ENCODE measurements around the gene DAPK1. TPM values are rescaled to one million over a fixed set of nuclear protein-coding genes. Genes with fewer than 3 reads are reported as not detected.
"Not testable (repeated sequence)": the region's sequence is repeated elsewhere in the genome, so short reads cannot be mapped to it uniquely, and the experiment has no call there.

The DAPK1 gene
- total RNA-seq, 1 experiment from 2014 or later: not detected

DNA sequence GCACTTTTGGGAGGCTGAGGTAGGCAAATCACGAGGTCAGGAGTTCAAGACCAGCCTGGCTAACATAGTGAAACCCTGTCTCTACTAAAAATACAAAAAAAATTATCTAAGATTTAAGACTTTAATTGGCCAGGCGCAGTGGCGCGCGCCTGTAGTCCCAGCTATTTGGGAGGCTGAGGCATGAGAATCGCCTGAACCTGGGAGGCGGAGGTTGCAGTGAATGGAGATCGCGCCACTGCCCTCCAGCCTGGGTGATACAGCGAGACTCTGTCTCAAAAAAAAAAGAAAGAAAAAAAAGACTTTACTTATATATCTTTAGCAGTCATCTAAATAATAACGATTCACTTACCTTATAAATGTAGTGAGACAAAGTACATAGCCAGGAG is 3.6 kb downstream of the DAPK1 start:
- H3K4me2 ChIP-seq (ENCODE audit: low read depth, low read length, poor library complexity, severe bottlenecking); H3K27ac ChIP-seq (ENCODE audit: low read length); H3K79me2 ChIP-seq (ENCODE audit: low read length): not testable (repeated sequence)

DNA sequence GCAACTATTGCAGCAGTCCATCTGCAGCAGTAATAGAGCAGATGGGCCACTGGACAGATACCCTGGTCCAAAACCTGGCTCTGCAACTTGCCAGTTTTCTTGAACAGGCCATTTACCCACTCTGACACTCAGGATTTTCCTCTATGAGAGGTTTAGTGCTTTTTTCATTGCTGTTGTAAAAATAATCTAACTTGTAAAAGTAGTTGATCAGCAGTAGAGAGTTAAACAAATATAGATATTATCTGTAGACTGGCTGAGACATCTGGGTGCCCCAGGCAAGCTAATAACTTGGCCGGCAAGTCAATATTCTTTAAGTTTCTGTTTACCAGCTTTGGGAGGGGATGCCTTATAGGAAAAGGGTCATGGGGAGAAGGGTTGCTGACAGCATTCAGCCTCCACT is 4.1 kb downstream of the DAPK1 start:
- Histone ChIP-seq H3K9ac (ENCODE audit: low read length) (no peak overlapping the region), H3K27me3 (ENCODE audit: low read length) (no peaks in the 10 kb centered on the region), H4K20me1 (ENCODE audit: insufficient read depth, low read depth, low read length) (no peaks in the 10 kb centered on the region), H3K4me2 (ENCODE audit: low read depth, low read length, poor library complexity, severe bottlenecking) (no peak overlapping the region), H3K79me2 (ENCODE audit: low read length) (no peaks in the 10 kb centered on the region), H3K9me2 (replicated peaks; ENCODE audit: insufficient read depth, low read length) (no peaks in the 10 kb centered on the region), H3K36me3 (ENCODE audit: insufficient read depth, low read length) (no peaks in the 10 kb centered on the region), H3K4me1 (ENCODE audit: low read length) (no peaks in the 10 kb centered on the region), H3K9me3 (ENCODE audit: low read length) (no peaks in the 10 kb centered on the region), H3K4me3 (ENCODE audit: low read length) (no peak overlapping the region), H3K27ac (ENCODE audit: low read length) (no peak overlapping the region), H2AFZ (ENCODE audit: low read length) (no peak overlapping the region)
- DNase-seq: no peak

More for the DNA sequence above, 3.6 kb downstream of the DAPK1 start:
- H3K36me3 ChIP-seq (ENCODE audit: insufficient read depth, low read length); H3K9ac ChIP-seq (ENCODE audit: low read length); H2AFZ ChIP-seq (ENCODE audit: low read length); H3K27me3 ChIP-seq (ENCODE audit: low read length); H3K9me2 ChIP-seq (replicated peaks; ENCODE audit: insufficient read depth, low read length); DNase-seq; H3K9me3 ChIP-seq (ENCODE audit: low read length); H3K4me3 ChIP-seq (ENCODE audit: low read length); H3K4me1 ChIP-seq (ENCODE audit: low read length); H4K20me1 ChIP-seq (ENCODE audit: insufficient read depth, low read depth, low read length): not testable (repeated sequence)

DNA sequence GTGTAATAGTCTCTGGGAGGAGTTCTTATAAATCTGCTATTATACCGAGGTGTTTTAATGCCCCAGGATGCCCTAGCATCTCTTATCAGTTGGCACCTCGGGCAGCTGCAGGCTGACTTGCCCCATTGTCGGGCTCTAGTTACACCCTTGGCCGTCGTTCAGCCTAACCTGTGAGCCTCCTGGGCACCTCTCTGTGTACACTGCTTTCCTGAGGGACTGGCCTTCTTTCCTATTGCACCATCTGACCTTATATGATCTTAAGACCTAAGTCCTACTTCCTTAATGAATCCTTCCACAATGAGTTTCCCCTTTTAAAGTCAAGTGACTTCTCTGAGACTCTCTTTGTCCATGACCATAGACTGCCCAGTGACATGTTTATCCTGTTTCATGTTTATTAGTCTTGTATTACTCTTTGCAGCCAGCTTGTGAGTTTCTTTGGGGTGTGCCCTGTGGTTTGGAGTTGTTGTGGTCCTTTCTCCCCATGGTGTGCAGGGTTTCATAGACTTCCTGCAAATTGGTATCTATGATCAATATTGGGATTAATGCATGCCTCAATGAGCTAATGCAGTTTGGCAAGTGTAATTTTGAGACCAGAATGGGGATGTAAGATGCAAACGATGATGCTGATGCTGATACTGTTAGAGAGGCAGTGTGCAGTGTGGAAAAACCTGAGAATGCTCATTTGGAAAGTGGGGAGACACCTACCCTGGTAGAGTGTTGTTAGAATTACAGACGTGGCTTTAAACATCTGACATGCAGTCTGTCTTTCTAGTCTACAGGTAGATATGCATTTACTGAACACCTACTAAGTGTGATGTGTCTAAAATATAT is 4.9 kb downstream of the DAPK1 start:
- no peaks in the 10 kb centered on the region for H3K36me3 ChIP-seq (ENCODE audit: insufficient read depth, low read length)
- no peak overlapping the region for H3K4me2 ChIP-seq (ENCODE audit: low read depth, low read length, poor library complexity, severe bottlenecking)
- H3K27ac ChIP-seq (ENCODE audit: low read length): no peak overlapping the region
- no peak overlapping the region for H3K4me3 ChIP-seq (ENCODE audit: low read length)
- H3K4me1 ChIP-seq (ENCODE audit: low read length): no peaks in the 10 kb centered on the region
- no peak overlapping the region for H3K9ac ChIP-seq (ENCODE audit: low read length)
- H3K9me2 ChIP-seq (replicated peaks; ENCODE audit: insufficient read depth, low read length): no peaks in the 10 kb centered on the region
- H4K20me1 ChIP-seq (ENCODE audit: insufficient read depth, low read depth, low read length): no peaks in the 10 kb centered on the region
- no peaks in the 10 kb centered on the region for H3K79me2 ChIP-seq (ENCODE audit: low read length)
- no peaks in the 10 kb centered on the region for H3K9me3 ChIP-seq (ENCODE audit: low read length)
- no peak overlapping the region for H2AFZ ChIP-seq (ENCODE audit: low read length)
- H3K27me3 ChIP-seq (ENCODE audit: low read length): no peaks in the 10 kb centered on the region
- DNase-seq: no peak

GRCh38 chr9:87503430-87503829 is 5.8 kb downstream of the DAPK1 start:
- Histone ChIP-seq H3K27me3 (ENCODE audit: low read length) (no peaks in the 10 kb centered on the region), H3K36me3 (ENCODE audit: insufficient read depth, low read length) (no peaks in the 10 kb centered on the region), H2AFZ (ENCODE audit: low read length) (no peak overlapping the region), H3K4me2 (ENCODE audit: low read depth, low read length, poor library complexity, severe bottlenecking) (no peak overlapping the region), H3K9me3 (ENCODE audit: low read length) (no peaks in the 10 kb centered on the region), H3K4me3 (ENCODE audit: low read length) (no peak overlapping the region), H3K9ac (ENCODE audit: low read length) (no peak overlapping the region), H3K4me1 (ENCODE audit: low read length) (no peaks in the 10 kb centered on the region), H3K27ac (ENCODE audit: low read length) (no peak overlapping the region), H3K79me2 (ENCODE audit: low read length) (no peaks in the 10 kb centered on the region), H3K9me2 (replicated peaks; ENCODE audit: insufficient read depth, low read length) (no peaks in the 10 kb centered on the region), H4K20me1 (ENCODE audit: insufficient read depth, low read depth, low read length) (no peaks in the 10 kb centered on the region)
- DNase-seq: no peak

DNA sequence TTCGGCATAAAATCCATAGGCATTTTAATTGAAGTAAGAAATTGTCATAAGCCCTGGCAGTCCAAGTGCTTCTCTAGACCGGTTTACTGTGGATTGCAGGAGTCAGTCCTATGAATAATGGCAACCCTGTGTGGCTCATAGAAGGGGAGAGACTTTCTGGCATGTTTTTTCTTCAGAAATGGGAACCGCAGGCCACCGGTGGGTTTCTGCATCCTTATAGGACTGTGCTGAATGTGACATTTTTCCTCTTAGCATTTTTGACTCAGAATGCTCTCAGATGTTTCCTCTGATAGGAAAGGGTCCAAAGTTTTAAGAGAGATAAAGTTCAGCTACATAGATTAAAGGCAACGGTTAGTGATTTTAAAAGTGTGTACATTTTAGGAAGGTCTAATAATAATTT is 6.3 kb downstream of the DAPK1 start:
- no peak overlapping the region for H3K4me3 ChIP-seq (ENCODE audit: low read length)
- no peaks in the 10 kb centered on the region for H4K20me1 ChIP-seq (ENCODE audit: insufficient read depth, low read depth, low read length)
- H3K9me2 ChIP-seq (replicated peaks; ENCODE audit: insufficient read depth, low read length): no peaks in the 10 kb centered on the region
- H3K27ac ChIP-seq (ENCODE audit: low read length): no peak overlapping the region
- H3K4me2 ChIP-seq (ENCODE audit: low read depth, low read length, poor library complexity, severe bottlenecking): no peak overlapping the region
- no peaks in the 10 kb centered on the region for H3K36me3 ChIP-seq (ENCODE audit: insufficient read depth, low read length)
- H2AFZ ChIP-seq (ENCODE audit: low read length): no peak overlapping the region
- no peak overlapping the region for H3K9ac ChIP-seq (ENCODE audit: low read length)
- no peaks in the 10 kb centered on the region for H3K79me2 ChIP-seq (ENCODE audit: low read length)
- no peaks in the 10 kb centered on the region for H3K4me1 ChIP-seq (ENCODE audit: low read length)
- no peaks in the 10 kb centered on the region for H3K27me3 ChIP-seq (ENCODE audit: low read length)
- no peak for DNase-seq
- H3K9me3 ChIP-seq (ENCODE audit: low read length): no peaks in the 10 kb centered on the region

- Histone ChIP-seq H3K9me2 (replicated peaks; ENCODE audit: insufficient read depth, low read length) (no peaks in the 10 kb centered on the region), H2AFZ (ENCODE audit: low read length) (no peak overlapping the region), H3K27ac (ENCODE audit: low read length) (no peak overlapping the region), H3K4me2 (ENCODE audit: low read depth, low read length, poor library complexity, severe bottlenecking) (no peak overlapping the region), H3K9me3 (ENCODE audit: low read length) (no peaks in the 10 kb centered on the region), H4K20me1 (ENCODE audit: insufficient read depth, low read depth, low read length) (no peaks in the 10 kb centered on the region), H3K9ac (ENCODE audit: low read length) (no peak overlapping the region), H3K4me3 (ENCODE audit: low read length) (no peak overlapping the region), H3K27me3 (ENCODE audit: low read length) (no peaks in the 10 kb centered on the region), H3K79me2 (ENCODE audit: low read length) (no peaks in the 10 kb centered on the region), H3K36me3 (ENCODE audit: insufficient read depth, low read length) (no peaks in the 10 kb centered on the region), H3K4me1 (ENCODE audit: low read length) (no peaks in the 10 kb centered on the region)
- no peak for DNase-seq
Measured at GRCh38 chr9:87504938-87505337, 7.3 kb downstream of the DAPK1 start.

- Histone ChIP-seq H3K27ac (ENCODE audit: low read length) (no peak overlapping the region), H3K9ac (ENCODE audit: low read length) (no peak overlapping the region), H3K4me3 (ENCODE audit: low read length) (no peak overlapping the region), H3K4me2 (ENCODE audit: low read depth, low read length, poor library complexity, severe bottlenecking) (no peak overlapping the region), H2AFZ (ENCODE audit: low read length) (no peak overlapping the region), H3K36me3 (ENCODE audit: insufficient read depth, low read length) (no peaks in the 10 kb centered on the region), H3K79me2 (ENCODE audit: low read length) (no peaks in the 10 kb centered on the region), H3K9me3 (ENCODE audit: low read length) (no peaks in the 10 kb centered on the region), H3K27me3 (ENCODE audit: low read length) (0 out of 2 replicates have a peak, but pooled peaks cover 2% of the 10 kb centered on the region), H4K20me1 (ENCODE audit: insufficient read depth, low read depth, low read length) (no peaks in the 10 kb centered on the region), H3K4me1 (ENCODE audit: low read length) (no peaks in the 10 kb centered on the region), H3K9me2 (replicated peaks; ENCODE audit: insufficient read depth, low read length) (no peaks in the 10 kb centered on the region)
- DNase-seq: no peak
Measured at GRCh38 chr9:87505869-87506678, 8.4 kb downstream of the DAPK1 start.

DNA sequence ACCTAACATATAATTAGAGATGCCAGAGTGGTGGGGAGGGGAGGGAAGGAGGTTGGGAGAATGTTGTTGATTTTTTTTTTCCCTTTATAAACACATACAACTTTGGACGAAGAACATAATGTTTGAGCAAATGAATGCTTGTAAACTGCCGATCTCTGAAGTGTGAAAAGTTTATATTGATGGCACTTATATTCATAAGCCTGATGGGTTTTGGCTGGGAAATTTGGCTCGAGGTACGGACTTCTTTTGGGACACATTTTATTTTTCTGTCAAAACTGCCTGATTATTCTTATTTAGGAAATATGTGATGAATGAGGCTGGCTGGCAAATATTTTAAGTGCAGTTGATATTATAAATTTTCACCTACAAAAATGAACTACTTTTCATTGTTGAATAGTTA is 9.9 kb downstream of the DAPK1 start:
- no peak overlapping the region for H3K4me3 ChIP-seq (ENCODE audit: low read length)
- H3K9me2 ChIP-seq (replicated peaks; ENCODE audit: insufficient read depth, low read length): no peaks in the 10 kb centered on the region
- H3K9me3 ChIP-seq (ENCODE audit: low read length): no peaks in the 10 kb centered on the region
- no peaks in the 10 kb centered on the region for H3K4me1 ChIP-seq (ENCODE audit: low read length)
- H3K27me3 ChIP-seq (ENCODE audit: low read length): 0 out of 2 replicates have a peak, but pooled peaks cover 2% of the 10 kb centered on the region
- H4K20me1 ChIP-seq (ENCODE audit: insufficient read depth, low read depth, low read length): no peaks in the 10 kb centered on the region
- H3K36me3 ChIP-seq (ENCODE audit: insufficient read depth, low read length): no peaks in the 10 kb centered on the region
- no peak for DNase-seq
- no peaks in the 10 kb centered on the region for H3K79me2 ChIP-seq (ENCODE audit: low read length)
- no peak overlapping the region for H3K27ac ChIP-seq (ENCODE audit: low read length)
- no peak overlapping the region for H3K4me2 ChIP-seq (ENCODE audit: low read depth, low read length, poor library complexity, severe bottlenecking)
- no peak overlapping the region for H2AFZ ChIP-seq (ENCODE audit: low read length)
- H3K9ac ChIP-seq (ENCODE audit: low read length): no peak overlapping the region

Measured in Karpas-422 (cell line).